ENCODE data around the gene NPSR1.

GRCh38 chr7:34747176-34747781 lies 89.3 kb downstream of the NPSR1 start:
- no peak for TF ChIP-seq CTCF (IDR thresholded peaks at IDR 0.05 in 2 of 3, conservative IDR thresholded peaks at IDR 0.05 in 1 of 3; ENCODE audit: insufficient read depth in 2 of 3, low read depth in 1 of 3, low read length in 3 of 3)
- no peak for TF ChIP-seq GTF2E2 (tag; IDR thresholded peaks at IDR 0.05)
- no peak for TF ChIP-seq FOS (IDR thresholded peaks at IDR 0.05; ENCODE audit: extremely low read depth, insufficient read length)

Data from K562 (cell line).